GM18909 (cell line): ENCODE data around the gene PTGES.
"Not testable (repeated sequence)": the region's sequence is repeated elsewhere in the genome, so short reads cannot be mapped to it uniquely, and the experiment has no call there.

ENCODE experiments used
- ATAC-seq: cut with Tn5 transposase; IDR thresholded peaks from one replicate; pipeline ENCODE4 v1.9.1; 2021; ENCODE audit warnings: mild to moderate bottlenecking; ENCODE audit not compliant: unreplicated experiment, poor library complexity

Gene PTGES

GRCh38 chr9:129752900-129753729 is at the start of gene PTGES:
PTGES (minus strand) TSS chr9:129753042; CDS start chr9:129753012, 30 bp downstream.
- ATAC-seq: no peak

- no peak for ATAC-seq
These were observed 48.7 kb upstream of the PTGES start for GRCh38 chr9:129801504-129801903.

- ATAC-seq: no peak
These were observed 46.1 kb upstream of the PTGES start for GRCh38 chr9:129798973-129799372.

- ATAC-seq: not testable (repeated sequence)
These were observed 43.2 kb upstream of the PTGES start for GRCh38 chr9:129796029-129796428.

GRCh38 chr9:129794549-129794948 is 41.7 kb upstream of the PTGES start:
- no peak for ATAC-seq

- ATAC-seq: no peak
These were observed 33.6 kb upstream of the PTGES start for GRCh38 chr9:129786481-129786880.

GRCh38 chr9:129785866-129786265 is 33.0 kb upstream of the PTGES start:
- ATAC-seq: no peak

- ATAC-seq: not testable (repeated sequence)
These were observed 32.1 kb upstream of the PTGES start for GRCh38 chr9:129784970-129785369.

GRCh38 chr9:129783516-129784361 is 30.9 kb upstream of the PTGES start:
- ATAC-seq: no peak

GRCh38 chr9:129781981-129782380 is 29.1 kb upstream of the PTGES start:
- no peak for ATAC-seq

- no peak for ATAC-seq
These were observed 28.3 kb upstream of the PTGES start for GRCh38 chr9:129781131-129781530.

- ATAC-seq: no peak
These were observed 26.8 kb upstream of the PTGES start for GRCh38 chr9:129779560-129780190.

GRCh38 chr9:129778469-129778868 is 25.6 kb upstream of the PTGES start:
- no peak for ATAC-seq

- ATAC-seq: no peak
These were observed 24.9 kb upstream of the PTGES start for GRCh38 chr9:129777769-129778130.

GRCh38 chr9:129776938-129777768 is 24.3 kb upstream of the PTGES start:
- ATAC-seq: no peak

GRCh38 chr9:129776566-129776937 is 23.7 kb upstream of the PTGES start:
- no peak for ATAC-seq

- ATAC-seq: not testable (repeated sequence)
These were observed 23.3 kb upstream of the PTGES start for GRCh38 chr9:129776096-129776495.

- no peak for ATAC-seq
These were observed 22.6 kb upstream of the PTGES start for GRCh38 chr9:129775448-129775798.

GRCh38 chr9:129774791-129775447 is 22.1 kb upstream of the PTGES start:
- ATAC-seq: no peak
